ENCODE data around the gene KRTAP2-1. TPM values are rescaled to one million over a fixed set of nuclear protein-coding genes. Genes with fewer than 3 reads are reported as not detected.
"Not testable (repeated sequence)": the region's sequence is repeated elsewhere in the genome, so short reads cannot be mapped to it uniquely, and the experiment has no call there.

KRTAP2-1 gene
- total RNA-seq, 1 donor, result not detected

DNA sequence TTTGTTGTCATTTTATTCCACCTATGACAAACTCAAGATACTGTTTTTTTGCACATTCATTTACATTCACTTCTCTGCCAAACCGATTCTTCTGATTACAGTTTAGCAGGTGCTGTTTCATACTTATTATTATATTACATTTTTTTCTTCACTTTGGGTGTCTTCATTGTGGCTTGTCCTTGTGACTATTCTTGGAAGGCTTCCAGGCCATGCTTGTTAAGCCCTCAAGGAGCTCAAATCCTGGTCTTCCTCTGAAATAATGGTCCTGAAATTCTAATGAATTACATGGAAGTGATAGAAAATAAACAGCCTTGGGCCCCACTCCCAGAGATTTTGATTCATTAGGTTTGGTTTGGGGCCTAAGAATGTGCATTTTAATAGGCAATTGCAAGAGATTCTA is 17.2 kb upstream of the KRTAP2-1 start:
- no peaks in the 10 kb centered on the region for H3K36me3 ChIP-seq (ENCODE audit: insufficient read depth, low read length)
- no peaks in the 10 kb centered on the region for H3K27me3 ChIP-seq (ENCODE audit: insufficient read depth, low read length)
- H3K9me3 ChIP-seq (ENCODE audit: low read depth, low read length), result no peaks in the 10 kb centered on the region
- H2AFZ ChIP-seq (ENCODE audit: low read length), result no peak overlapping the region
- H3K27ac ChIP-seq (ENCODE audit: low read depth, low read length), result peak overlapping the region; percentile 91
- no peaks in the 10 kb centered on the region for H3K79me2 ChIP-seq (ENCODE audit: insufficient read depth, low read length)
- H4K20me1 ChIP-seq (ENCODE audit: insufficient read depth, low read length), result no peaks in the 10 kb centered on the region
- H3K4me2 ChIP-seq (ENCODE audit: insufficient read depth, low read length), result no peak overlapping the region
- TF ChIP-seq, protein P1, sequence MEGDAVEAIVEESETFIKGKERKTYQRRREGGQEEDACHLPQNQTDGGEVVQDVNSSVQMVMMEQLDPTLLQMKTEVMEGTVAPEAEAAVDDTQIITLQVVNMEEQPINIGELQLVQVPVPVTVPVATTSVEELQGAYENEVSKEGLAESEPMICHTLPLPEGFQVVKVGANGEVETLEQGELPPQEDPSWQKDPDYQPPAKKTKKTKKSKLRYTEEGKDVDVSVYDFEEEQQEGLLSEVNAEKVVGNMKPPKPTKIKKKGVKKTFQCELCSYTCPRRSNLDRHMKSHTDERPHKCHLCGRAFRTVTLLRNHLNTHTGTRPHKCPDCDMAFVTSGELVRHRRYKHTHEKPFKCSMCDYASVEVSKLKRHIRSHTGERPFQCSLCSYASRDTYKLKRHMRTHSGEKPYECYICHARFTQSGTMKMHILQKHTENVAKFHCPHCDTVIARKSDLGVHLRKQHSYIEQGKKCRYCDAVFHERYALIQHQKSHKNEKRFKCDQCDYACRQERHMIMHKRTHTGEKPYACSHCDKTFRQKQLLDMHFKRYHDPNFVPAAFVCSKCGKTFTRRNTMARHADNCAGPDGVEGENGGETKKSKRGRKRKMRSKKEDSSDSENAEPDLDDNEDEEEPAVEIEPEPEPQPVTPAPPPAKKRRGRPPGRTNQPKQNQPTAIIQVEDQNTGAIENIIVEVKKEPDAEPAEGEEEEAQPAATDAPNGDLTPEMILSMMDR (IDR thresholded peaks at IDR 0.05; ENCODE audit: extremely low read depth, low read depth, low read length), result no peak
- no peak for DNase-seq (ENCODE audit: insufficient read length, low spot score, missing footprints)
- H3K4me3 ChIP-seq (ENCODE audit: insufficient read depth, low read length), result no peak overlapping the region
- peaks cover 46% of the 10 kb centered on the region for H3K4me1 ChIP-seq (ENCODE audit: insufficient read depth, low read length)

DNA sequence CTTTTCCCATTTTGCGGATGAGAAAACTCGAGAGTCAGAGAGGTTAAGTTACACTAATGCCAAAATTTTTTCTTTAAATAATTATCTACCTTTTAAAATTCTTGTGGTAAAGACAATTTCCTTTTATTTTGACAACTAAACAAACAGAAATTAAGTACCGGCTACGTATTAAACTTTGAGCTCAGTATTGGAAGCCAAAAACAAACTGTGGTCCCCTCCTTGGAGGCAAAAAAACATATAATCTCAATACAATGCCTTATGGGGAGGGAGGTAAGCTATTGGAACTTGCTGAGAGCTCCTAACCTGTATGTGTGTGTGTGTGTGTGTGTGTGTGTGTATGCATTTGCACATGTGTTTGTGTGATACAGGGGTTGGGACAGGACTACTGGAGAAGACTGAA is 16.3 kb upstream of the KRTAP2-1 start:
- Histone ChIP-seq H3K4me1 (ENCODE audit: insufficient read depth, low read length) (peaks cover 54% of the 10 kb centered on the region), H3K36me3 (ENCODE audit: insufficient read depth, low read length) (no peaks in the 10 kb centered on the region), H3K27me3 (ENCODE audit: insufficient read depth, low read length) (no peaks in the 10 kb centered on the region), H3K79me2 (ENCODE audit: insufficient read depth, low read length) (no peaks in the 10 kb centered on the region), H2AFZ (ENCODE audit: low read length) (no peak overlapping the region), H4K20me1 (ENCODE audit: insufficient read depth, low read length) (no peaks in the 10 kb centered on the region), H3K27ac (ENCODE audit: low read depth, low read length) (peak overlapping the region; percentile 91), H3K4me2 (ENCODE audit: insufficient read depth, low read length) (no peak overlapping the region), H3K9me3 (ENCODE audit: low read depth, low read length) (no peaks in the 10 kb centered on the region), H3K4me3 (ENCODE audit: insufficient read depth, low read length) (no peak overlapping the region)
- TF ChIP-seq, protein P1 (IDR thresholded peaks at IDR 0.05; ENCODE audit: extremely low read depth, low read depth, low read length), result no peak
- DNase-seq (ENCODE audit: insufficient read length, low spot score, missing footprints), result no peak

DNA sequence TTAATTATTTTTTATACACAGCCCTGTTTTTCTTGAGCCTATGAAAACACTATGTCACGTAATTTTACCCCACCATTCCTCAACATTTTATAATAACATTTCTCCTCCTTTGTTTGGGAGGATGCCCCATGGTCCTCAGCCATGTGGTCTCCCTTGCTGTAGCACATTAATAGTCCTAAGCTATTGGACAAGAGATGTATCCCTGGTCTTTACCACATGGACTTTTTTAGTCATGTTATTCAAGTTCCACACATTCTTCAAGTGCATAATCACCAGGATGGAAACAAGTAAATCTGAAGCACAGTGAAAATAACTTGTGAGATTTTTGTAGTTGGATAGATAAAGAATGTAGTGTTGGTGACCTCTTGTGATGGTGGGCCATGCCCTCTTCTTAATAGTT is 14.8 kb upstream of the KRTAP2-1 start:
- Histone ChIP-seq H2AFZ (ENCODE audit: low read length) (no peak overlapping the region), H3K36me3 (ENCODE audit: insufficient read depth, low read length) (no peaks in the 10 kb centered on the region), H3K27ac (ENCODE audit: low read depth, low read length) (peak overlapping the region; percentile 91), H3K27me3 (ENCODE audit: insufficient read depth, low read length) (no peaks in the 10 kb centered on the region), H3K4me3 (ENCODE audit: insufficient read depth, low read length) (no peak overlapping the region), H3K79me2 (ENCODE audit: insufficient read depth, low read length) (no peaks in the 10 kb centered on the region), H3K4me2 (ENCODE audit: insufficient read depth, low read length) (peak overlapping the region; percentile 1), H3K9me3 (ENCODE audit: low read depth, low read length) (peaks cover 2% of the 10 kb centered on the region), H3K4me1 (ENCODE audit: insufficient read depth, low read length) (peaks cover 58% of the 10 kb centered on the region), H4K20me1 (ENCODE audit: insufficient read depth, low read length) (no peaks in the 10 kb centered on the region)
- TF ChIP-seq, protein P1 (IDR thresholded peaks at IDR 0.05; ENCODE audit: extremely low read depth, low read depth, low read length), result peak; percentile 25
- DNase-seq (ENCODE audit: insufficient read length, low spot score, missing footprints), result peak; percentile 93

DNA sequence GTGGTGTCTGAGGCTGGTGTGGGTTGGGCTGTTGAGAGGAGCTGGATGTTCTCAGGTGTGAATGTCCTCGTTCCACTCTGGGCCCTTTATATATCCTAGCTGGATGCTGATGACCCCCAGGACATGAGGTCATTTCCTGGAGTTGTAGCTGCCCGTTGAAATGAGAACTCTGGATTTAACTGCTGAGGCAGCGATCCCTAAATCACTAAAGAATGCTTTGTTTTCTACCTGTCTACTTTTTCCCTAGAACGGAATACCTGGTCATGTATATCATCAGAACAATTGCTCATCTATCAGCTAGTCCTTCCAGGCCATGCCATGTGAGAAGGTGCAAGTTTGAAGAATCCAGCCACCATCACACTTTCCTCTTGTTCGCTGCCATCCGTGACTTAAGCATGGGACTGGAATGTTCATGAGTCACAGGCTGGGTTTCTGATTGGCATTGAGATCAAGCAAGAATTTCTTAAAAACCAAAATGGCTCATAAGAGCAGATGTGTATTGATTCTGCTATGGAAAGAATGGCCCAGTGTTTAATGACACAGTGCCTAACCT is 13.0 kb upstream of the KRTAP2-1 start, which contains the start of gene KRTAP2-3:
Gene KRTAP2-3, minus strand, starts transcription at position 63 of the 553 bp plus-strand sequence. CDS start 64 bp downstream, outside the sequence.
- H3K4me3 ChIP-seq (ENCODE audit: insufficient read depth, low read length), result no peak within 1 kb of the TSS
- peak within 1 kb of the TSS; percentile 94 for H3K27ac ChIP-seq (ENCODE audit: low read depth, low read length)
- H3K36me3 ChIP-seq (ENCODE audit: insufficient read depth, low read length), result no peaks in the 10 kb centered on the region
- no peaks in the 10 kb centered on the region for H3K79me2 ChIP-seq (ENCODE audit: insufficient read depth, low read length)
- peaks cover 53% of the 10 kb centered on the region for H3K4me1 ChIP-seq (ENCODE audit: insufficient read depth, low read length)
- peak within 1 kb of the TSS; percentile 50 for H3K4me2 ChIP-seq (ENCODE audit: insufficient read depth, low read length)
- no peak within 1 kb of the TSS for H2AFZ ChIP-seq (ENCODE audit: low read length)
- TF ChIP-seq, protein P1 (IDR thresholded peaks at IDR 0.05; ENCODE audit: extremely low read depth, low read depth, low read length), result no peak
- no peaks in the 10 kb centered on the region for H4K20me1 ChIP-seq (ENCODE audit: insufficient read depth, low read length)
- peaks cover 2% of the 10 kb centered on the region for H3K9me3 ChIP-seq (ENCODE audit: low read depth, low read length)
- H3K27me3 ChIP-seq (ENCODE audit: insufficient read depth, low read length), result no peaks in the 10 kb centered on the region
- DNase-seq (ENCODE audit: insufficient read length, low spot score, missing footprints), result peak; percentile 88

DNA sequence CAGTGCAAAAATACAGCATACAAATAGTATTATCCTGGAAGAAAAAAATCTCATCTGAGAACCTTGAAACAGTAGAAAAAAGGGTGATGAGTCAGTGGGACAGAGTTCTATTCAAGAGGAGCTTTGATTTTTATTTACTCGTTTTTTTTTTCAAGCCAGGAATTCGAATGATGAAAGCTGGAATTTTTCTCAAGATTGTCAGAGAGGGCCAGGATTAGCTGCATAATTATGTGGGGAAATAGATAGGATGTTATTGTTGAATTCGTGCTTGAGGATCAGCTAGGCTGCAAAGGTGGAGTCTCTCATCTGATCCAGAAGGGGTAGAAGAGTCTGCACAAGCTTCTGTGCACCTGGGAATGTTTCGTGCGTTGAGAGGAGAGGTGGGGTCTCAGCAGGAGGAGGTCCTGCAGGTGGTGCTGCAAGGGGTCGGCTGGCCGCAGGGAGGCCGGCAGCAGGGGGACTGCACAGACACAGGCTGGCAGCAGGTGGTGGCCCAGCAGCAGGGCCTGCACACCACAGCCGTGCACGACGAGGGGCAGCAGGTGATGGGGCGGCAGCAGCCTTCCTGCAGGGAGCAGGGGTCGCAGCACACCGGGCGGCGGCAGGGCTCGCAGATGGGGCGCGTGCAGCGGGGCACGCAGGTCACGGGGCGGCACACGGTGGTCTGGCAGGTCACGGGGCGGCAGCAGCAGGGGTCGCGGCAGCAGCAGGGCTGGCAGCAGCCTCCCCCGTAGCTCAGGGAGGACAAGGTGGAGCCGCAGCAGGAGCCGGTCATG is 12.3 kb upstream of the KRTAP2-1 start:
- not testable (repeated sequence) for H3K9me3 ChIP-seq (ENCODE audit: low read depth, low read length); H2AFZ ChIP-seq (ENCODE audit: low read length); H4K20me1 ChIP-seq (ENCODE audit: insufficient read depth, low read length); H3K27me3 ChIP-seq (ENCODE audit: insufficient read depth, low read length); H3K79me2 ChIP-seq (ENCODE audit: insufficient read depth, low read length); H3K36me3 ChIP-seq (ENCODE audit: insufficient read depth, low read length); H3K4me3 ChIP-seq (ENCODE audit: insufficient read depth, low read length)
- Histone ChIP-seq H3K4me1 (ENCODE audit: insufficient read depth, low read length) (peaks cover 53% of the 10 kb centered on the region), H3K4me2 (ENCODE audit: insufficient read depth, low read length) (peak overlapping the region; percentile 50), H3K27ac (ENCODE audit: low read depth, low read length) (peak overlapping the region; percentile 94)
- DNase-seq (ENCODE audit: insufficient read length, low spot score, missing footprints), result peak; percentile 94
